ENCODE data around the gene PRDX5. TPM values are rescaled to one million over a fixed set of nuclear protein-coding genes. Genes with fewer than 3 reads are reported as not detected.

The PRDX5 gene
- total RNA-seq, 1 donor from 2014 or later = 562 TPM

DNA sequence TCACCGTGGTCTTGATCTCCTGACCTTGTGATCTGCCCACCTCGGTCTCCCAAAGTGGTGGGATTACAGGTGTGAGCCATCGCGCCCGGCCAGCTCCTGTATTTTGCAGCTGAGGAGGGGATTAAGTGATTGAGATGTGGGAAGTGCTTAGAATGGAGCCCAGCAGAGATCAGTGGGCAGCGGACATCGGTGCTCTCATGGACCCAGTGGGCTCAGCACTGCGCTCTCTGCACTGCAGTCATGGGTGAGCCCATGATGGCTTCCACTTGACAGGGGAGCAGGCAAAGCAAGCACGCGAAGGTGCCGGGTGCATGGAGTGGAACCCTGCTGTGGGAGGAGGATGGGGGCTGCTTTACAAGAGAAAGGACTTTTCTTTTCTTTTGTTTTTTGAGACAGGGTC lies 13.0 kb downstream of the PRDX5 start:
- no peak overlapping the region for H3K4me3 ChIP-seq (ENCODE audit: low read depth, low read length)
- TF ChIP-seq, protein P1, sequence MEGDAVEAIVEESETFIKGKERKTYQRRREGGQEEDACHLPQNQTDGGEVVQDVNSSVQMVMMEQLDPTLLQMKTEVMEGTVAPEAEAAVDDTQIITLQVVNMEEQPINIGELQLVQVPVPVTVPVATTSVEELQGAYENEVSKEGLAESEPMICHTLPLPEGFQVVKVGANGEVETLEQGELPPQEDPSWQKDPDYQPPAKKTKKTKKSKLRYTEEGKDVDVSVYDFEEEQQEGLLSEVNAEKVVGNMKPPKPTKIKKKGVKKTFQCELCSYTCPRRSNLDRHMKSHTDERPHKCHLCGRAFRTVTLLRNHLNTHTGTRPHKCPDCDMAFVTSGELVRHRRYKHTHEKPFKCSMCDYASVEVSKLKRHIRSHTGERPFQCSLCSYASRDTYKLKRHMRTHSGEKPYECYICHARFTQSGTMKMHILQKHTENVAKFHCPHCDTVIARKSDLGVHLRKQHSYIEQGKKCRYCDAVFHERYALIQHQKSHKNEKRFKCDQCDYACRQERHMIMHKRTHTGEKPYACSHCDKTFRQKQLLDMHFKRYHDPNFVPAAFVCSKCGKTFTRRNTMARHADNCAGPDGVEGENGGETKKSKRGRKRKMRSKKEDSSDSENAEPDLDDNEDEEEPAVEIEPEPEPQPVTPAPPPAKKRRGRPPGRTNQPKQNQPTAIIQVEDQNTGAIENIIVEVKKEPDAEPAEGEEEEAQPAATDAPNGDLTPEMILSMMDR (IDR thresholded peaks at IDR 0.05; ENCODE audit: insufficient read depth, low read length, poor library complexity, severe bottlenecking) = no peak
- H3K36me3 ChIP-seq (ENCODE audit: control insufficient read depth, insufficient read depth, low read length) = no peaks in the 10 kb centered on the region
- H3K27me3 ChIP-seq (ENCODE audit: control insufficient read depth, insufficient read depth, low read length) = no peaks in the 10 kb centered on the region
- no peak for DNase-seq (ENCODE audit: low read depth)

DNA sequence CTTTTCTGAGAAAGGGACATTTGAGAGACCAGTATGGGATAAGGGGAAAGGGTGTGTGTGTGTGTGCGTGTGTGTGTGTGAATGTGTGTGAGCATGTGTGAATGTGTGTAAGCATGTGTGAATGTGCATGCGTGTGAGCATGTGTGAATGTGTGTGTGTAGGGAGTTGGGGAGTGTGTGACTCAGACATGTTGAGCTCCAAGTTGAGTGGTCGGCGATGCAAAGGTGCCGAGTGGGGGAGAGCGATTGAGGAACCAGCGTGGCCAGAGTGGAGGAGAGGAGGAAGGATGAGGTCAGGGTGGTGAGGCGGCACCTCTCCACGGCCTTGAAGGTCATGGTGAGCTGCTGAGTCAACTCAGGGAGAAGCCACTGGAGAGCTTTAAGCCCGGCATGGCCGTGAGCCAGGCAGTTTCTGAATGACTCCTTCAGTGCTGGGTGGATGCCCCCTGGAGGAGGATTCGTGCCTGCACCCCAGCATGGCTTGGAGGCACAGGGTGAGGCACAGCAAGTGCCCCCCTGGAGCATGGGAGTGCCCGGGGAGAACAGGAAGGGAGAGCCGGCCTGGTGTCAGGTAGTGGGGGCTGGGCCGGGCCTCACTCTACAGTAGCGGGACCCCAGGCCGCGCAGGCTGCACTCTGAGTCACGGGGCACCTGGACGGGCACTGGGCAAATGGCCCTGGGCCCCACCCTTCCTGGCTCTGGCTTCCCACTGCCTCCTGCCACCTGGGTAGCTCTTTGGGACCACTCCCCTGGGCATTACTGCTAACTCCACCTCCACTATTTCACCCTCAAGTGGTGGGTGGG lies 13.8 kb downstream of the PRDX5 start:
- Histone ChIP-seq H3K4me3 (ENCODE audit: low read depth, low read length) (no peak overlapping the region), H3K36me3 (ENCODE audit: control insufficient read depth, insufficient read depth, low read length) (no peaks in the 10 kb centered on the region), H3K27me3 (ENCODE audit: control insufficient read depth, insufficient read depth, low read length) (no peaks in the 10 kb centered on the region)
- TF ChIP-seq, protein P1 (IDR thresholded peaks at IDR 0.05; ENCODE audit: insufficient read depth, low read length, poor library complexity, severe bottlenecking) = peak; percentile 79
- DNase-seq (ENCODE audit: low read depth) = peak; percentile 77

DNA sequence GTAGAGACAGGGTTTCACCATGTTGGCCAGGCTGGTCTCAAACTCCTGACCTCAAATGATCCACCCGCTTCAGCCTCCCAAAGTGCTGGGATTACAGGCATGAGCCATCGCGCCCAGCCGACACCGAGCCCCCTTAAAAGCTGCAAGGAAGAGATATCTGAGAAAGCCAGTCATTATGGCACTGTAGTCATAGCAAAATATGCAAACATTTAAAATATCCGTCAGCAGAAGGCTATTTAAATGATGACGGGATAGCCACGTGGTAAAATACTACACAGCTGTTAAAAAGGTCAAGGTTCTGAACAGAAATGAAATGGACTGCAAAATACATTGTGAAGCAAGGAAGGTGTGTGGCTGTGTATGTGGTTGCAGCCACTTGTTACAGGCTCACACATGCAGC lies 15.6 kb downstream of the PRDX5 start:
- Histone ChIP-seq H3K4me3 (ENCODE audit: low read depth, low read length) (no peak overlapping the region), H3K27me3 (ENCODE audit: control insufficient read depth, insufficient read depth, low read length) (no peaks in the 10 kb centered on the region), H3K36me3 (ENCODE audit: control insufficient read depth, insufficient read depth, low read length) (no peaks in the 10 kb centered on the region)
- no peak for DNase-seq (ENCODE audit: low read depth)
- TF ChIP-seq, protein P1 (IDR thresholded peaks at IDR 0.05; ENCODE audit: insufficient read depth, low read length, poor library complexity, severe bottlenecking) = no peak

DNA sequence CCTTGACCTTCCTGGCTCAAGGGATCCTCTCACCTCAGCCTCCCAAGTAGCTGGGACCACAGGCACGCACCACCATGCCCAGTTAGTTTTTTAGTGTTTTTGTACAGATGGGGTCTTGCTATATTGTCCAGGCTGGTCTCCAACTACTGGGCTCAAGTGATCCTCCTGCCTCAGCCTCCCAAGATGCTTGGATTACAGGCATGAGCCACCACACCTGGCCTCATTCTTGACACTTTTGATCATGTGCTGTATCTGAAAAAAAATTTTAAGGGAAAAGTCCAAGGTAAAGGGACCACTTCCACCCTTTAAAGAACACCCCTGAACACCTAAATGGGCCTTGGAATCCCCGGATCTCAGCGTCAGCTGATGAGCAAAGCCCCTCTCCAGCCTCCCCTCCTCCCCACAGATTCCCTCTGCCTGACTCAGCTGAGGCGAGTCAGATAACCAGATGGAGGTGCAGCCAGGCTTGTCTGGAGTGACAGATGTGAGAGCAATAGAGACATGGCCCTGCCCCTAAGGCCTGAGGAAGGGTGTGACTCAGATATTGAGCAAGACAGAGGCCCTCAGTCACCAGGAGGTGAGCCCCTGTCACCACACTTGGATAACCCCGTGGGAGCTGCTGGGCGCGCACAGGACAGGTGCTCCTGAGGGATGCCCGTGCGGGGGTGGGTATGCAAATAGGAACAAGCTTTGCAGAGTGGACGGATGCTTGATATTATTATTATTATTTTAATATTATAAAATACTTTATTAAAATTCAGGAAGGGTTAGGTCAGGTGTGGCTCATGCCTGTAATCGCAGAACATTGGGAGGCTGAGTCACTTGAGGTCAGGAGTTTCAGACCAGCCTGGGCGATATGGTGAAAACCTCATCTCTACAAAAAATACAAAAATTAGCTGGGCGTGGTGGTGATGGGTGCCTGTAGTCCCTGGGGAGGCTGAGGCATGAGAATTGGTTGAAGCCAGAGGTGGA lies 17.1 kb downstream of the PRDX5 start:
- Histone ChIP-seq H3K36me3 (ENCODE audit: control insufficient read depth, insufficient read depth, low read length) (no peaks in the 10 kb centered on the region), H3K27me3 (ENCODE audit: control insufficient read depth, insufficient read depth, low read length) (no peaks in the 10 kb centered on the region), H3K4me3 (ENCODE audit: low read depth, low read length) (no peak overlapping the region)
- peak; percentile 99 for DNase-seq (ENCODE audit: low read depth)
- TF ChIP-seq, protein P1 (IDR thresholded peaks at IDR 0.05; ENCODE audit: insufficient read depth, low read length, poor library complexity, severe bottlenecking) = no peak

DNA sequence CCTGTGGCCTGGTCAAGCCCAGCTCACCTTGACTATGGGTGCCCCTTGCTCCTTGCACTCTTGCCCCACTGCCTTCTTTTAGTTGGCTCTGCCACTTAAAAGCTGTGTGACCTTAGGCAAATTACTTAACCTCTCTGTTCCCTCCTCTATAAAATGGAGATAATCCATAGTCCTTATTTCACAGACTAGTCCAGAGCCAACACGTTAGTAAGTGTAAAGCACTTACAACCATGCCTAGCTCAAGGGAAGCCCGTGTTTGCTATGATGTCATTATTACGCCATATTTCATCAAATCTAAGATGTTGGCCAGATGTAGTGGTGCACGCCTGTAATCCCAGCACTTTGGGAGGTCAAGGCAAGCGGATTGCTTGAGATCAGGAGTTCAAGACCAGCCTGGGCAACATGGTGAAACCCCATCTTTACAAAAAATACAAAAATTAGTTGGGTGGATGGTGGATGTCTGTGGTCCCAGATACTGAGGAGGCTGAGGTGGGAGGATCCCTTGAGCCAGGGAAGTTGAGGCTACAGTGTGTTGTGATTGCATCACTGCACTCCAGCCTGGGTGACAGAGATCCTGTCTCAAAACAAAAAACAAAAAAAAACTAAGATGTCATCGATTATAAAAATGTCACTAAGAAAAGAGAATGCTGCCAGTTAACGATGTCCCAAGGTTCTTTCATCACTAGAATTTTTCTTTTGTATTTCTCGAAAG lies 19.8 kb downstream of the PRDX5 start:
- DNase-seq (ENCODE audit: low read depth) = no peak
- TF ChIP-seq, protein P1 (IDR thresholded peaks at IDR 0.05; ENCODE audit: insufficient read depth, low read length, poor library complexity, severe bottlenecking) = no peak
- H3K36me3 ChIP-seq (ENCODE audit: control insufficient read depth, insufficient read depth, low read length) = no peaks in the 10 kb centered on the region

More for the DNA sequence above, 19.8 kb downstream of the PRDX5 start:
- Histone ChIP-seq H3K27me3 (ENCODE audit: control insufficient read depth, insufficient read depth, low read length) (peaks cover 5% of the 10 kb centered on the region), H3K4me3 (ENCODE audit: low read depth, low read length) (no peak overlapping the region)
